ENCODE measurements around the gene SLC15A2. TPM values are rescaled to one million over a fixed set of nuclear protein-coding genes. Genes with fewer than 3 reads are reported as not detected.
"Not testable (repeated sequence)": the region's sequence is repeated elsewhere in the genome, so short reads cannot be mapped to it uniquely, and the experiment has no call there.

The SLC15A2 gene
- total RNA-seq, 1 experiment from 2014 or later, result 2.4 TPM

DNA sequence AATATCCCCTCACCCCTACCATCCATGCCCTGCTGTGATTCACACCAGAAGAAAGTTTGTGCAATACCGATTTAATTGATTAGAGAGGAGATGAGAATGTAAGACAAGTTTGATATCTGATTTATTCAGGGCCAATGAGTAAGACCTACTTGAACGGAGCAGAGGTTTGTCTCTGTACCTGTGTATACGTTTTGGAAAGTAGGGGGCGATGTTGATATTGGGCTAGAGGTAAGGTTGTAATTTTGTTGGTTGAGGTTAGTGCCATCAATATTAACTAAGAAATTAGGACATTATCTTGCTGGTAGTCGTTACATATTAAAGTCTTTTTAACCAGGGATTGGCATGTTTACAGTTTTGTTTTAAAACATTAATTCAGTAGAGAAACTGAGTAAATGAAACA, 38.6 kb upstream of the SLC15A2 start:
- Histone ChIP-seq H2BK5ac (ENCODE audit: insufficient read length, low read length) (no peak overlapping the region), H3K23me2 (ENCODE audit: insufficient read length, low read depth, low read length, poor library complexity, severe bottlenecking) (no peaks in the 10 kb centered on the region), H4K20me1 (ENCODE audit: control insufficient read depth, insufficient read depth, insufficient read length) (no peaks in the 10 kb centered on the region), H2BK20ac (ENCODE audit: low read depth, low read length, poor library complexity, severe bottlenecking) (no peak overlapping the region), H3K9me3 (ENCODE audit: control insufficient read depth, low read depth, low read length) (no peaks in the 10 kb centered on the region), H2BK120ac (ENCODE audit: low read depth, low read length, poor library complexity, severe bottlenecking) (no peak overlapping the region), H3K23ac (ENCODE audit: insufficient read length, low read depth, low read length) (no peak overlapping the region), H3K27me3 (ENCODE audit: insufficient read depth, low read length) (no peaks in the 10 kb centered on the region), H3K4me1 (ENCODE audit: insufficient read depth, low read length) (no peaks in the 10 kb centered on the region), H3K27ac (ENCODE audit: insufficient read length, low read depth, low read length) (no peak overlapping the region), H3K14ac (ENCODE audit: insufficient read depth, low read length) (no peak overlapping the region), H4K8ac (replicated peaks; ENCODE audit: insufficient read length, low read depth, low read length) (no peak overlapping the region), H3T11ph (ENCODE audit: low read length) (no peak overlapping the region), H3K79me1 (ENCODE audit: insufficient read depth, low read depth, low read length, poor library complexity, severe bottlenecking) (no peaks in the 10 kb centered on the region), H4K5ac (ENCODE audit: insufficient read length, low read depth, low read length) (no peak overlapping the region), H2BK12ac (ENCODE audit: insufficient read length, low read depth, low read length) (no peak overlapping the region), H3K18ac (ENCODE audit: insufficient read length, low read depth, low read length) (no peak overlapping the region), H3K9ac (ENCODE audit: extremely low read depth, insufficient read length, low read length) (no peak overlapping the region), H2AFZ (ENCODE audit: low read length) (no peak overlapping the region), H2AK5ac (ENCODE audit: insufficient read length, low read length) (no peak overlapping the region), H4K91ac (ENCODE audit: insufficient read length, low read depth, low read length) (no peak overlapping the region), H3K79me2 (ENCODE audit: insufficient read depth, low read length) (no peaks in the 10 kb centered on the region), H3K4me2 (ENCODE audit: insufficient read depth, insufficient read length, low read length) (no peak overlapping the region), H3K56ac (ENCODE audit: insufficient read length, low read depth, low read length) (no peak overlapping the region), H2BK15ac (ENCODE audit: low read depth, low read length) (no peak overlapping the region), H3K4ac (ENCODE audit: low read depth, low read length) (no peak overlapping the region)
- peaks cover 9 to 14% (median 12%) of the 10 kb centered on the region in 3 experiments for H3K36me3 Mint-ChIP-seq (ENCODE audit: insufficient read depth in 1 of 3, low read depth in 3 of 3)
- H3K27me3 Mint-ChIP-seq (ENCODE audit: low read depth), result no peaks in the 10 kb centered on the region
- no CpG with 5 or more reads among the region's 5 CpGs for WGBS (ENCODE audit: extremely low coverage, insufficient read length, low lambda C conversion rate)
- no peak for DNase-seq
- no peak overlapping the region for H3K4me3 Mint-ChIP-seq
- TF ChIP-seq, protein P1, sequence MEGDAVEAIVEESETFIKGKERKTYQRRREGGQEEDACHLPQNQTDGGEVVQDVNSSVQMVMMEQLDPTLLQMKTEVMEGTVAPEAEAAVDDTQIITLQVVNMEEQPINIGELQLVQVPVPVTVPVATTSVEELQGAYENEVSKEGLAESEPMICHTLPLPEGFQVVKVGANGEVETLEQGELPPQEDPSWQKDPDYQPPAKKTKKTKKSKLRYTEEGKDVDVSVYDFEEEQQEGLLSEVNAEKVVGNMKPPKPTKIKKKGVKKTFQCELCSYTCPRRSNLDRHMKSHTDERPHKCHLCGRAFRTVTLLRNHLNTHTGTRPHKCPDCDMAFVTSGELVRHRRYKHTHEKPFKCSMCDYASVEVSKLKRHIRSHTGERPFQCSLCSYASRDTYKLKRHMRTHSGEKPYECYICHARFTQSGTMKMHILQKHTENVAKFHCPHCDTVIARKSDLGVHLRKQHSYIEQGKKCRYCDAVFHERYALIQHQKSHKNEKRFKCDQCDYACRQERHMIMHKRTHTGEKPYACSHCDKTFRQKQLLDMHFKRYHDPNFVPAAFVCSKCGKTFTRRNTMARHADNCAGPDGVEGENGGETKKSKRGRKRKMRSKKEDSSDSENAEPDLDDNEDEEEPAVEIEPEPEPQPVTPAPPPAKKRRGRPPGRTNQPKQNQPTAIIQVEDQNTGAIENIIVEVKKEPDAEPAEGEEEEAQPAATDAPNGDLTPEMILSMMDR (conservative IDR thresholded peaks at IDR 0.05), result peak; percentile 81
- H3K4me1 Mint-ChIP-seq, result no peaks in the 10 kb centered on the region
- peaks cover 3% of the 10 kb centered on the region in 2 experiments; a peak in 1 of 5 replicates for H3K9me3 Mint-ChIP-seq
- no peak overlapping the region for H3K27ac Mint-ChIP-seq

DNA sequence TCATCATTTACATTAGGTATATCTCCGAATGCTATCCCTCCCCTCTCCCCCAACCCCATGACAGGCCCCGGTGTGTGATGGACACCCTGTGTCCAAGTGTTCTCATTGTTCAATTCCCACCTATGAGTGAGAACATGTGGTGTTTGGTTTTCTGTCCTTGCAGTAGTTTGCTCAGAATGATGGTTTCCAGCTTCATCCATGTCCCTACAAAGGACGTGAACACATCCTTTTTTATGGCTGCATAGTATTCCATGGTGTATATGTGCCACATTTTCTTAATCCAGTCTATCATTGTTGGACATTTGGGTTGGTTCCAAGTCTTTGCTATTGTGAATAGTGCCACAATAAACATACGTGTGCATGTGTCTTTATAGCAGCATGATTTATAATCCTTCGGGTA, 36.4 kb upstream of the SLC15A2 start:
- not testable (repeated sequence) for H3K4me2 ChIP-seq (ENCODE audit: insufficient read depth, insufficient read length, low read length); H3T11ph ChIP-seq (ENCODE audit: low read length); H2BK5ac ChIP-seq (ENCODE audit: insufficient read length, low read length); H3K27ac ChIP-seq (ENCODE audit: insufficient read length, low read depth, low read length); H2BK12ac ChIP-seq (ENCODE audit: insufficient read length, low read depth, low read length); H3K23me2 ChIP-seq (ENCODE audit: insufficient read length, low read depth, low read length, poor library complexity, severe bottlenecking); H3K4ac ChIP-seq (ENCODE audit: low read depth, low read length); H3K79me2 ChIP-seq (ENCODE audit: insufficient read depth, low read length); H3K27ac Mint-ChIP-seq; H3K27me3 ChIP-seq (ENCODE audit: insufficient read depth, low read length); H2AK5ac ChIP-seq (ENCODE audit: insufficient read length, low read length); H3K18ac ChIP-seq (ENCODE audit: insufficient read length, low read depth, low read length); H4K91ac ChIP-seq (ENCODE audit: insufficient read length, low read depth, low read length); H3K9me3 ChIP-seq (ENCODE audit: control insufficient read depth, low read depth, low read length); H2BK120ac ChIP-seq (ENCODE audit: low read depth, low read length, poor library complexity, severe bottlenecking); H4K8ac ChIP-seq (replicated peaks; ENCODE audit: insufficient read length, low read depth, low read length); H3K9ac ChIP-seq (ENCODE audit: extremely low read depth, insufficient read length, low read length); H3K14ac ChIP-seq (ENCODE audit: insufficient read depth, low read length); H3K27me3 Mint-ChIP-seq (ENCODE audit: low read depth); H2BK20ac ChIP-seq (ENCODE audit: low read depth, low read length, poor library complexity, severe bottlenecking); H2AFZ ChIP-seq (ENCODE audit: low read length); H3K56ac ChIP-seq (ENCODE audit: insufficient read length, low read depth, low read length); H3K4me1 Mint-ChIP-seq; H3K4me1 ChIP-seq (ENCODE audit: insufficient read depth, low read length); H2BK15ac ChIP-seq (ENCODE audit: low read depth, low read length); H3K79me1 ChIP-seq (ENCODE audit: insufficient read depth, low read depth, low read length, poor library complexity, severe bottlenecking); DNase-seq; H3K23ac ChIP-seq (ENCODE audit: insufficient read length, low read depth, low read length); H4K20me1 ChIP-seq (ENCODE audit: control insufficient read depth, insufficient read depth, insufficient read length); H3K4me3 Mint-ChIP-seq; H4K5ac ChIP-seq (ENCODE audit: insufficient read length, low read depth, low read length)
- WGBS (ENCODE audit: extremely low coverage, insufficient read length, low lambda C conversion rate), result no CpG with 5 or more reads among the region's 5 CpGs
- peaks cover 12 to 14% of the 10 kb centered on the region in 2 experiments; a peak in 4 of 5 replicates for H3K9me3 Mint-ChIP-seq
- peaks cover 27 to 31% (median 27%) of the 10 kb centered on the region in 3 experiments for H3K36me3 Mint-ChIP-seq (ENCODE audit: insufficient read depth in 1 of 3, low read depth in 3 of 3)

Measured in H9 (cell line).